HG03432 (cell line): ENCODE measurements around the gene NELL1.

Experiments
- ATAC-seq: cut with Tn5 transposase; IDR thresholded peaks from one replicate; pipeline ENCODE4 v1.9.1; 2021; ENCODE audit warnings: mild to moderate bottlenecking, moderate library complexity; ENCODE audit not compliant: unreplicated experiment

NELL1 gene

DNA sequence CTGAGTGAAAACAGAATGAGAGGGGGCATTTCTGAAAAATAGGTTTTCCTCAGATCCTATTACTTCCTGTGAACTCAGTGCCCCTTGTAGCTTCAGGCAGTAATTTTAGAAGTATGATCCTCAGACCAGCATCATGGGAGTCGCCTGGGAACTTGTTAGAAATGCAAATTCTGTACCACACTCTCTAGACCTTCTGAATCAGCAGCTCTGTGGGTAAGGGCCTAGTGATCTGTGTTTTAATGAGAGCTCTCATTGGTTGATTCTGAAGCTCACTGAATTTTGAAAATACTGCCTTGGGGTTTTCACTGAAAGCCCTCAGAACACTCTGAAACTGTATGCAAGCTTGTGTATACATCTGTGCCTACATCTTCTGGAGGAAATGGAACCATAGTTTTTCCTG is 876.3 kb downstream of the NELL1 start:
- ATAC-seq = no peak

DNA sequence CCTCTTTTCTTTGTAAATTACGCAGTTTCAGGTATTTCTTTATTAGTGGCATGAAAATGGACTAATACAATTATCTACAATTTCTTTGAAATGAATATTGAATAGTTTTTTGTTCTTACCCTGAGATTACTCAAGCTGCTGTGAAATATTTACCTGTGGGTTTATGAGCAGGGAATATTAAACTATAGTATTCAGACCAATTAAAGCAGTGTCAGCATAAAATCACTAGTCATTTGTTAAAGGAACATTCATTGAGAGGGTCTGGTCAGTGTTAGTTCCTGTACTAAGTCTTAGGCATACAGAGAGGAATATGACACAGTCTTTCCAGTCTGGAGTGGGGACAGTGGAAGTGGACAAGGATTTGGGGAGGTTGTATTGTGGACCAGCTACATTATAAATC is 877.3 kb downstream of the NELL1 start:
- no peak for ATAC-seq

DNA sequence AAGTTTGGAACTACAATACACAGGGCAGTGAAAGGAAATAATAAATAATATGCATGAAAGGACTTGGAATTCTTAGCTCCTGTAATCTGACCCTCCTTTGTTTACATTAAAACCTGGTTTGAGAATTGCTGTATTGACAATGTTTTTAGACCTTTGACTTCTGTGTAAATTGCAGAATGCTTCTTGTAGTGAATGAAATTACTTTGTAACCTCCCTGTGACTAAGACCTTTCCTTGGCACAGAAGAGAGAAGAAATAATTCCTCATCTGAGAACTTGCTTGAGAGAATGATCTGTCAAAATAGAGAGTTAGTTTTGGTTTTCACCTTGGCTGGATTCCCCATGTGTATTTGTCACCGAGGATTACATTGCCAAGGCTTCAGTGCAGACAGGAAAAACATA is 883.5 kb downstream of the NELL1 start:
- ATAC-seq = no peak

DNA sequence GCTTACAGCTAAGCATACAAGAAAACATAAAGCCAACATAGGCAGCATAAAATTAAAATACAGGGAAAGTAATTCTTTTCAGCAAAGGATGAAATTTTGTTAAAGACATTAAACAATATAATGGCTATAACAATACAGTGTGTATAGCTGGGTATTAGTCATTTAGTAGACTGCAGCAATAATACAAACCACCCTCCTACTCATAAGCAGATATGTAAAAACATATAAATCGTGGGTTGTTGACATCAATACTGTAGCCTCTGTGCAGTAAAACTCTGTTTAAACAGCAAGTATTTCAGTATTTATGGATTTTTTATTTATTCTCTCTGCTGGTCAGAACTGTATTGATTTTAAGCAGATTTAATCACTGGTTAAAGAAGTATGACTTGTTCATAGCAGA is 884.4 kb downstream of the NELL1 start:
- no peak for ATAC-seq

DNA sequence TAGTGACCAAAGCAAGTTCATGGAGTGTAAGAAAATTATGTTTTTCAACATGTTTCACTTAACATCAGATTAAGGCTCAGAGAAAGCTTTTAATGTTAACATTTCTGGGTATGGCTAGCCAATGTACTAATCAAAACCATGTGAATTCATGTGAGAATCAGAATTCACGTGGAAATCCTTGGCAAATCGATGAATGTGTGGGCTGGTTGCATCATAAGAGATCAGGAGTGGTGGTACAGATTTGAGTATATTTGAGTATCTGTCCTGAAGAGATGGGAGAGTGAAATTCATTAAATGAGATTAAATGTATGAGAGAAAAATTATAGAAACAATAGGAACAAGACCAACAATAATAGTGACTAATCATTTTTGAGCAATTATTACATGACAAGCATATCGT is 884.9 kb downstream of the NELL1 start:
- no peak for ATAC-seq

DNA sequence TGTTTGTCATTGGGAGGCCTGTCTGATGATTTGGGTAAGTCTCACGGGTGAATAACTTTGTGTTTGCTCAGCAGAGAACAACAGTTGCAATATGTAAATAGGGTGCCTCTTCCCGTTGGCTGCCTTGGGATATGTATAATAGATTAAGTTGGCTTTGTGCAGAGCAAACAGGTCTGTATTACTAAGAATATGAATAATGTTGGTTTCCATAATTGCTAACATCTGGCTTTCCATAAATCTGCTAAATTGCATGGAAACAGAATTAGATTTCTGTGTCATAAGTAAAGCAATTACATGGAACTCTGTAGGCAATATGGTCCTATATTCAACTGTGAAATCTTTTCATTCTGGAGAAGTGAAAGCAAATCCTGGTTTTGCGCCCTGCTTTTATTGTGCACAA is 887.5 kb downstream of the NELL1 start:
- ATAC-seq = no peak

DNA sequence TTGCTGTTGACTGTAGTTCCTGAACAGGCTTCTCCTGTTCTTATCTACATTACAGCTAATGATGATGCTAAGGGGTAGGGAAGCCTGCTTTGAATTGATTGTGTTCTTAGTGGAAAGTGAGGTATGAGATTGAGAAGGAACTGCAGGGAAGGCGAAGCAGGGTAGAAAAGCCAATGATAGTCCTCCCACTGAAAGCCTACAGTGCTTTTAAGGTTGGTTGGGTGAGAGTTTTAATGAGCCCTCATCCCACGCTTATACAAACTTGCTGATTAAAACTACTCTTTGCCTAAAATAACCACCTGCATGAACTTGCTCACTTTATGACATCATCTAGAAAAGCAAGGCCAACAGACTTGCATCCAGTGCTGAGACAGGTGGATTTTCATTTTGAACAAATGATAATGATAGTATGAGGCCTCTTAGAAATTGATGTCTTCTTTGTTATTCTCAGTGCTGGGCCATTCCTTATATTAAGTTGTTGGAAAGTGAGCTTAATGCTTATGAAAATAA is 891.1 kb downstream of the NELL1 start:
- ATAC-seq = no peak

DNA sequence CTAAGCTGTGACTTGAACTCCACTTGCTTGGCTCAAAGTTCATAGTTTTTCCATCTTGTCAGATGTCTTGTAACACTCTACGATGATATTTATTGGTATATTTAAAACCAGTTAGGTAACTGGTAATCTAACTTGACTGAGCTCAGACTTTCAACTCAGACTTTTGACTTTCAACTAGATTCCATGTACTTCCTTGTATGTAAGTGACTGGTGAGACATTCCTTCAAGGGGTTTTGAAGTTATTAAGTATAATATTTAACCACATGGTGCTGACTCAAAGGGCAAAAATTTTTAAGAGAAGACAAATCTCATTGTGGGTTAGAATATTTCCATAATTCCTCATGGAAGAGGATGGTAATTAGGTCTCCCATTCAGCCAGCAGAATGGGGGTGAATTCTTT is 892.2 kb downstream of the NELL1 start:
- no peak for ATAC-seq

DNA sequence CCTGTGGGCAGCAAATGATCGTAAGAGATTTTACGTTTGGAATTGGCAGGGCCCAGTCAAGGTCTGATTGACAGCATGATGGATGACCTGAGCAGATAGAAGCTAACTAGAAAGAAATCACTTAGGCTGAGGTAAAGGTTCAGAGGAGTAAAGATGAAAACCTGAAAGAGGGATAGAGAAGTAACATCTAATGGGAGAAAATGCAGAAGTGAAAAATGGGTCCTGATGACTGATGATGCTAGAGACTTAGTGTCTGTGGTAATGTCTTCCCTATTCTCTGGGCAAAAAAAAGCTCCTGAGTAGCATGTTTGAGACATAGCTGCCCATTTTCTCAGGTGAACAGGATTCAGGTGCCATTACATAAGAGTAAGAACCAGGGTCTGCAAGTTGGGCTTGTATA is 894.7 kb downstream of the NELL1 start:
- no peak for ATAC-seq

DNA sequence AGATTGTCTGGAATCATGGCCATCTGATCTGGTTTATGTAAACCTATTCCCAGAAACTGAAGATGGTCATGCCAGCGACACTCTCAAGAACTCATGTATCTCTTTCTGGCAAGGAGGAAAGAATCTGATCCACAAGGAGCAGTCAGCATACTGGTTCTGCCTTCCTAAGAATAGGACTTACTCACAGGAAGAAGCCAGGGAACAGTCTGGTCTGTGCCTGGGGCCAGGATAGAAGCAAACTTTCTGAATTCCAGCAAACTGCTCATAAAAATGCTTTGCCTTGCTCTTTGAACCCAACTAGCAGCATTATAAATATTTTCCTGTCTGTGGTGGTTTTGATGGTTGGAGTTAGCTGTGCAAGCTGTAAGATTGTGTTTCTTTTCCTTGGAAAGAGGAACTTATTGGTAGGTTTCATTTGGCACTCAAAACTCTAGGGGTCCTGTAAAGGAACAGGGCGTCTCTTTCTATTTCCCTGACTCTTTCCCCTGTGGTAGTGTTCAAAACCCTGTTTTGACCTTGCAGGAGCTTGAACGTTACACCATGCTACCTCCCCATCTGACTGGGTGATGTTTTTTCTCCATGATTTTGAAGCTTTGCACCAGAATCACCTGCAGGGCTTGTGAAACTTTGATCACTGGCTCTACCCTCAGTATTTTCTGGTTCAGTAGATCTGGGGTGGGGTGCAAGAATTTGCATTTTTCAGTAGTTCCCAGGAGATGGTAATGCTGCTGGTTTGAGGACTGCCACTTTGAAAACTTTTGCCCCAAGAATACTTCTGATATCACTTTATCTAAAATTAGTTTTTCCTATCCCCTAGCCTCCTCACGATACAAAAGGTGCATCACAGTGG is 895.7 kb downstream of the NELL1 start:
- ATAC-seq = no peak

DNA sequence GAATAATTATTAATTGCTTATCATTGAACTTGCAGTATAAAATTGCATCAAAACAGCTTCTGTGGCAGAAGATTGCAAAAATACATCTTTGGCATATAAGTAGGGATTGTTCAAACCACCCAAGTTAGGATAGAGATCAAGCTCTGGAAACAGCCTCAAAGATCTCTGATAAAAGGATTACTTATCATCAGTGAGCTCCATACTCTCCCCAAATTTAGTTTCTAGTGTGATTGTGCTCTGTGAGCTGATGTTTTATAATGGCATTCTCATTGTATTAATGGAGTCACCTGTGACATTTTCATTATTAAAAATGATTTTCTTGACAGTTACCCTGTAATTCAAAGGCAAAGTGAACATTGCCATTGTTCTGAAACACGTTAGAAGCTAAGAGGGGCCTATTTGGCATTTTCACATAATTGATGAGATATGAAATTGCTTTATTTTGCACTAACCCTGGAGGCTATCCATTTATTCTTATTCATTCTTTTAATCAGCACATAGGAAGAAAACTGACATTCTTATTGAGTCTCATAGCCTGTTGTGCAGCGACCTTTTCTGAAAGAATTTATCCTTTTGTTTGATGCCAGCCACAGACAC is 897.2 kb downstream of the NELL1 start:
- ATAC-seq = no peak

DNA sequence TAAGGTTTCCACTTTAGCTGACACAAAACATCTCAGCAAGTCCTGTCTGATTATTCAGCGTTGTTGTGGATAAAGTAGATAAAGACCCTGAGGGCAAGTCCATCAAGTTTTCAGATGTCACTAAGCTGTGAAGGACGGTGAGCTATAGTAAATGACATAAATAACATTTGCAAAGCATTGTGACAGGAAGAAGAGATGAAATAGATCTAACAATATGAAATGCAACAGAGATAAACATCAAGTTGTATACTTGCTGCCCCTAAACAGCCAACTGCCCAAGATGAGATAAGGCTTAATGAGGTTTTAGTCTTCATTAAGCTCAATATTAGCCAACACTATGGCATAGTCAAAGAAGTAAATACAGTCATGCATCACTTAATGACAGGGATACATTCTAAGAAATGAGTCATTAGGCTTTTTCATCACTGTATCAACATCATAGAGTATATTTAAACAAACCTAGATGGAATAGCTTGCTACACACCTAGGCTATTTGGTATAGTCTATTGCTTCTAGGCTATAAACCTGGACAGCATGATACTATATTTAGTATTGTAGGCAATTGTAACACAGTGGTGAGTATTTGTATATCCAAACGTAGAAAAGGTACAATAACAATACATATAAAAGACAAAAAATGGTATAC is 898.4 kb downstream of the NELL1 start:
- no peak for ATAC-seq

DNA sequence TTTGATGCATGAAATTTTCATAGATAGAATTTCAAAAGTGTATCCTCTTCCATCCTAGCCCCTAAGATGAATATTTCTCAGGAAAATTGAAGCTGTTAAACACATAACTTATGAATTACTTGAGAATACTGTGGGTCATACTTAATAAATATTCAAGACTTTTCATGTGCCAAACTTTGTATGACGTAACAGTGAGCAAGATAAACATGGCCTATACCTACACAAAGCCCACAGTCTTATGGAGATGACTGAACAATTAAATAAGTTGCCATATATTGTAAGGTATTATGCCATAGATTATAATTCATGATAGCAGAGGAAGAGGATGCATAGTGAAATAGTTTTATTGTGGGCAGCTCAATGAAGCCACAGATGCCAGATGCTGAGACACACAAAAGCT is 902.8 kb downstream of the NELL1 start:
- ATAC-seq = no peak

DNA sequence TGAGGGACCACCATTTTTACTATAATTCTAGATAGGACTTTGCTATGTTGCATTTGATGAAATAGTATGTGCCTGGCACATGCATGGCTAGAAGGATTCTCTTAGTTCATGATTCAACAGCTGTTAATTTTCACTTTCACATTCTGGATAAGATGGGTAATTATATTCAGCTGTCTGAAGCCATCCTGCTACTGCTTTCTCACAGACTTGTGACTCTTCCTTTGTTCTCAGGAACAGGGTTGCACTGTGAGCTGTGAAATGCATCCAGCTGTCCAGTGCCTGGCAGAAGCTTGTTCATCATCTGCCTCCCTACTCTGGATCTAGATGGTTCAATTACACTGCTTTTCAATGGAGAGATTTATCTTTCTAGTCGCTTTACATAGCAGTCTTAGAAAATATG is 913.4 kb downstream of the NELL1 start:
- peak; percentile 53 for ATAC-seq

DNA sequence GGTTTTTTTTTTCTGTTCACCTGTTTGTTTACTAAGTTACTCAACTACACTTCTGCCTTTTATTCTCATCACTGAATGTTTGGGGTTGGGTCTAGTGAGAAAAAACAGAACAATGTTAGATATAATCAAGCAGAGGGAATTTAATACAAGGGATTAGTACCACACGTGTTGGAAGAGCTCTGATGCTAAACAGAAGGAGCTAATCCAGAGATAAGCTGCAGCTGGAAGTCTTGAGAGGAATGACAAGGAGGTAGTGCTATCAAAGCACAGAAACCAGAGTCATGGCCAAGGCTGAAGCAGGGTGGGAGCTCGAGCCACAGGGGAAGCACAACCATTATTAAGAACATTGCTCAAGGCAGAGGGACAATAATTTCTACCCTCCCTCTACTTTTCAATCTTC is 919.4 kb downstream of the NELL1 start:
- no peak for ATAC-seq

DNA sequence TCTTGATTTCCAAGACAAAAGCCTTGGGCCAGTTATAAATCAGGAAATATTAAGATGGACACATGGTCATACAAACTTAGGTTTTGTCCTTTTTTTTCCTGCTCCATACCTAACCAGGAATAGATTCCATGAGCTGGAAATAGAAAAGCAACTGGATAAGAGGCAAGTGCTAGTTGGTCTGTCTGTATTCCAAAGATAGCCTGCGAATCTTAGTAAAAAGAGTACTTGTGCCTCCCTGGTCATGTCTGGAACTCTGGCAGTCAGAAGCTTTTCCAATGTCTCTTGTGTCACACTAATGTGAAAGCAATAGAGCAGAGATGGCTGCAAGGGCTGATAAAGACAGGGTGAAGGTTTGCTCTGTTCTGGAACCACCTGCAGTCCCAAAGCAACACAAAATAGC is 933.3 kb downstream of the NELL1 start:
- no peak for ATAC-seq

DNA sequence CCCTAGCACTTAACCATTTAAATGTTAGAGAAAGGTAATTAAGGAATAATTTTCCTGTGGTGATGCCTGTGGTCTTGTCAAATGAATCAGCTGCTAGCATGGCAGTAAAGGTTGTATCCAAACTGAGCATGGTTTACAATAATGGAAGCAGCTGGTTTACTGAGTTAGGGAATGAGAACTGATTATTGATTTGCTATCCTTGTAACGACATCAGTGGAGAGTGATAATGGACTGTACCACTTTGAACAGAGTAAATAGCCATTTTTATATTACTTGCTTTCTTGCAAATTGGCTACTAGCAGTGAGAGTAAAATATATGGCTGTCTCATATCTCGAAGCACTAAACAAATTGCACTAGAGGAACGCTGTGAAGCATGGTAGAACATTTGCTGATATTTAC is 934.5 kb downstream of the NELL1 start:
- no peak for ATAC-seq

DNA sequence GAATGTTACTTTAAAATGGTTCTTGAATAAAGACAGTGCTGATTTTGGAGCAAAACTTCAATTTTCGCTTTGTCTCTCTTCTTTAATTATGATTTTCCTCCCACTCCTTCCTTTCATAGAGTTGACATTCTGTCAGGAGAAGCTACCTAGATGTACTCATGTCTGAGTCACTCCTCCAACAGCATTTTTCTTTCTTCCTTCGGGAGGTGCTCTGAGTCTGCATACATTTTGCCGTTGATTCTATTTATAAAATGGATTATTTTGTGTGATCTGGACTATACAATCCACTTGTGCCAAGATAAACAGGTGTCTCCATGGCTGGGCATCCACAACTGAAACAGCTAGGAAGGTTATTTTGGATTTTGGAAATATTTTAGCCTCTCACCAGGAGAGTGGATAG is 935.2 kb downstream of the NELL1 start:
- ATAC-seq = no peak

DNA sequence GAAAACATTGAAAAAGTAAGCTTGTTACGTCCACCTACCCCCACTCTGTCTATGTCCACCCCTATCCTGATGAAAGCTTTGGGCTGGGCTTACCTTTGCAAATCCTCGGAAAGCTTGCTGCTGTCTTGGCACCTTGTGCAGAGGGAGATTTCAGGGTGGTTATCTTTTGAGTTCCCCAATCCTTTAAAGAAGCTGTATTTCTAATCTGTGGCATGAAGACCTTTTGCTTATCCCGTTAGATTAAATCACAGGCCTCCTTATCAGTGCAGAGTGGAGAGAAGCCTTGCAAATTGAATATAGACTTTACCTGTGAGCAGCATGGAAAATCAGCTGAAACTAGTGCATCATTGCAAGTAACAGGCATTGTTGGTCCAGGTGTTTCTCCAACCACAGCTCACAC is 942.9 kb downstream of the NELL1 start:
- ATAC-seq = no peak

DNA sequence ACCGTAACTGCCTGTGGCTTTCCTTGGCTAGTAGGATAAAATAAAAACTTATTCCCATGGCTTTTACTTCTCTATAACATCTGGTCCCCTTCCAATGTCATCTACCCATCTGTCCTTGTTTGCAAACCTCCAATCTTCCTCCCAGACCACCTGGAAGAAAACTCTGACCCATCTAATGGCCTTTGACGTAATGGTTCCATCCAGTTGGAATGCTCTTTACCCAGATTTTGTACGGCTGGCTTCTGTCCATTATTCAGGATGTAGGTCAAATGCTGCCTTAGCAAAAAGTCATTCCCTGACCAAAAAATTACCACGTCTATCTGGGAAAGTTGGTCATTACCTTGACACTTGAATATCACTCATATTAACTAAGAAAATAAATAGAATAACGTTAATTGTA is 945.6 kb downstream of the NELL1 start:
- no peak for ATAC-seq

DNA sequence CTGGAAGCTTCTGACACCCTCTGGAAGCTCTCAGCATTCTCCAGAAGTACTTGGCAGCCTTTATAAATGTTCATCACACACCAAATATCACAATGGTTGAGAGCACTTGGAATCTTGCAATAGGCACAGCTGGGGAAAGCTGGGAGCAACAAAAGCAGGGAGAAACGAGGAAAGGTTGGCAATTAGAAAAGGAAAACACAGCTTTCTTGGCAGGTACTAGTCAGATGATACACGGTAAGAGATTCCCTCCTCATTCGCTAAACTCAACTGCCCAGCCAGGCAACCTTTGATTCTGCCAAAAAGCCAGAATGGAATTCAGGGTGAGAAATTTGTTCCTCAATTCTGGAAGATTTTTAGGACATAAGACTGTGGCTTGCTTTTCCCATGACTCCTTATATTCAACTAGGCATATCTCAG is 946.6 kb downstream of the NELL1 start:
- ATAC-seq = no peak

DNA sequence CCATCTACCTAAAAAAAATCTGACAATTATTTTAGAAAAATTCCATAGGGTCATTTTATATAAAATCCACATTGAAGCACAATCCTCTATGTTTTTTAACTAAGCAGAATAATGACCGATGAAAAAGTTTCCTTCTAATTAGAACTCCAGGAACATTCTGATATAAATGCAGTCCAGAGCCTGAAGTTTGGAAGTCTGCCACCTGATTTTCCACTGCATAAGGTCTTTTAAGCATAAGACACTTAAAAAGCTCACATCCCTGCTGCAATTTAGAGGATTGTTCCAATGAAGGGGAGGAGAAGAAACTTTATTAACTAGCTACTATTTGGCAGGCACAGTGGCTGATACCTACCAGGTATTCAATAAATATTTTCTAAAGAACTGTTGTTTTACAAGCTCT is 953.2 kb downstream of the NELL1 start:
- no peak for ATAC-seq
